ENCODE results near the gene PLPPR3.

- TF ChIP-seq, protein P1, sequence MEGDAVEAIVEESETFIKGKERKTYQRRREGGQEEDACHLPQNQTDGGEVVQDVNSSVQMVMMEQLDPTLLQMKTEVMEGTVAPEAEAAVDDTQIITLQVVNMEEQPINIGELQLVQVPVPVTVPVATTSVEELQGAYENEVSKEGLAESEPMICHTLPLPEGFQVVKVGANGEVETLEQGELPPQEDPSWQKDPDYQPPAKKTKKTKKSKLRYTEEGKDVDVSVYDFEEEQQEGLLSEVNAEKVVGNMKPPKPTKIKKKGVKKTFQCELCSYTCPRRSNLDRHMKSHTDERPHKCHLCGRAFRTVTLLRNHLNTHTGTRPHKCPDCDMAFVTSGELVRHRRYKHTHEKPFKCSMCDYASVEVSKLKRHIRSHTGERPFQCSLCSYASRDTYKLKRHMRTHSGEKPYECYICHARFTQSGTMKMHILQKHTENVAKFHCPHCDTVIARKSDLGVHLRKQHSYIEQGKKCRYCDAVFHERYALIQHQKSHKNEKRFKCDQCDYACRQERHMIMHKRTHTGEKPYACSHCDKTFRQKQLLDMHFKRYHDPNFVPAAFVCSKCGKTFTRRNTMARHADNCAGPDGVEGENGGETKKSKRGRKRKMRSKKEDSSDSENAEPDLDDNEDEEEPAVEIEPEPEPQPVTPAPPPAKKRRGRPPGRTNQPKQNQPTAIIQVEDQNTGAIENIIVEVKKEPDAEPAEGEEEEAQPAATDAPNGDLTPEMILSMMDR (optimal IDR thresholded peaks at IDR 0.05 in 1 of 3, IDR thresholded peaks at IDR 0.05 in 1 of 3, conservative IDR thresholded peaks at IDR 0.05 in 1 of 3; ENCODE audit: extremely low read depth in 1 of 3, insufficient read depth in 2 of 3, low read length in 3 of 3): no peak
- TF ChIP-seq EZH2 (IDR thresholded peaks at IDR 0.05; ENCODE audit: low read length): no peak
These were observed 34.2 kb downstream of the PLPPR3 start for GRCh38 chr19:787536-787935.

All from keratinocyte (primary cell).